ENCODE measurements around the gene CCNJL.

- TF ChIP-seq, protein P1, sequence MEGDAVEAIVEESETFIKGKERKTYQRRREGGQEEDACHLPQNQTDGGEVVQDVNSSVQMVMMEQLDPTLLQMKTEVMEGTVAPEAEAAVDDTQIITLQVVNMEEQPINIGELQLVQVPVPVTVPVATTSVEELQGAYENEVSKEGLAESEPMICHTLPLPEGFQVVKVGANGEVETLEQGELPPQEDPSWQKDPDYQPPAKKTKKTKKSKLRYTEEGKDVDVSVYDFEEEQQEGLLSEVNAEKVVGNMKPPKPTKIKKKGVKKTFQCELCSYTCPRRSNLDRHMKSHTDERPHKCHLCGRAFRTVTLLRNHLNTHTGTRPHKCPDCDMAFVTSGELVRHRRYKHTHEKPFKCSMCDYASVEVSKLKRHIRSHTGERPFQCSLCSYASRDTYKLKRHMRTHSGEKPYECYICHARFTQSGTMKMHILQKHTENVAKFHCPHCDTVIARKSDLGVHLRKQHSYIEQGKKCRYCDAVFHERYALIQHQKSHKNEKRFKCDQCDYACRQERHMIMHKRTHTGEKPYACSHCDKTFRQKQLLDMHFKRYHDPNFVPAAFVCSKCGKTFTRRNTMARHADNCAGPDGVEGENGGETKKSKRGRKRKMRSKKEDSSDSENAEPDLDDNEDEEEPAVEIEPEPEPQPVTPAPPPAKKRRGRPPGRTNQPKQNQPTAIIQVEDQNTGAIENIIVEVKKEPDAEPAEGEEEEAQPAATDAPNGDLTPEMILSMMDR (IDR thresholded peaks at IDR 0.05; ENCODE audit: low read depth, low read length), result no peak
- TF ChIP-seq POLR2A (IDR thresholded peaks at IDR 0.05; ENCODE audit: extremely low read depth, insufficient read length) (no peak), MYC (IDR thresholded peaks at IDR 0.05; ENCODE audit: low read depth, low read length) (no peak), MAX (IDR thresholded peaks at IDR 0.05; ENCODE audit: low read depth, low read length) (no peak)
Measured at GRCh38 chr5:160278343-160278742, 34.0 kb downstream of the CCNJL start.

Measured in NB4 (cell line).